ENCODE results near the gene SLC15A1. TPM values are rescaled to one million over a fixed set of nuclear protein-coding genes. Genes with fewer than 3 reads are reported as not detected.

SLC15A1 gene
- total RNA-seq, 2 donors from 2014 or later, result 2.4 to 38.5 TPM

- no peaks in the 10 kb centered on the region for H3K36me3 ChIP-seq
- H3K9me3 ChIP-seq, result no peaks in the 10 kb centered on the region
- no peak overlapping the region for H3K9ac ChIP-seq (ENCODE audit: low read depth in 2 of 2, low read length in 2 of 2)
- H3K4me3 ChIP-seq, result no peak overlapping the region
- no peaks in the 10 kb centered on the region for H3K4me1 ChIP-seq
- intact Hi-C loops (cut with DNase I), result no loop called here
- DNase-seq, result no peak
- no peak for TF ChIP-seq CTCF (IDR thresholded peaks at IDR 0.05)
- H3K27me3 ChIP-seq, result no peaks in the 10 kb centered on the region
- no peak overlapping the region for H3K27ac ChIP-seq
Measured at GRCh38 chr13:98731925-98732324, 20.5 kb downstream of the SLC15A1 start.

- intact Hi-C loops (cut with DNase I), result no loop called here
- no peaks in the 10 kb centered on the region for H3K36me3 ChIP-seq
- H3K9ac ChIP-seq (ENCODE audit: low read depth in 2 of 2, low read length in 2 of 2), result no peak overlapping the region
- no peak overlapping the region for H3K4me3 ChIP-seq
- no peaks in the 10 kb centered on the region for H3K4me1 ChIP-seq
- TF ChIP-seq CTCF (IDR thresholded peaks at IDR 0.05), result no peak
- DNase-seq, result no peak
- no peak overlapping the region for H3K27ac ChIP-seq
- H3K27me3 ChIP-seq, result no peaks in the 10 kb centered on the region
- H3K9me3 ChIP-seq, result no peaks in the 10 kb centered on the region
Measured at GRCh38 chr13:98731038-98731437, 21.4 kb downstream of the SLC15A1 start.

- H3K9me3 ChIP-seq, result no peaks in the 10 kb centered on the region
- no peak overlapping the region for H3K4me3 ChIP-seq
- no peak for DNase-seq
- TF ChIP-seq CTCF (IDR thresholded peaks at IDR 0.05), result no peak
- H3K9ac ChIP-seq (ENCODE audit: low read depth in 2 of 2, low read length in 2 of 2), result no peak overlapping the region
- no peak overlapping the region for H3K27ac ChIP-seq
- H3K4me1 ChIP-seq, result no peaks in the 10 kb centered on the region
- intact Hi-C loops (cut with DNase I), result no loop called here
- no peaks in the 10 kb centered on the region for H3K36me3 ChIP-seq
- no peaks in the 10 kb centered on the region for H3K27me3 ChIP-seq
Measured at GRCh38 chr13:98730441-98730840, 22.0 kb downstream of the SLC15A1 start.

- no peaks in the 10 kb centered on the region for H3K27me3 ChIP-seq
- intact Hi-C loops (cut with DNase I), result no loop called here
- no peak for TF ChIP-seq CTCF (IDR thresholded peaks at IDR 0.05)
- no peak overlapping the region for H3K9ac ChIP-seq (ENCODE audit: low read depth in 2 of 2, low read length in 2 of 2)
- no peak overlapping the region for H3K27ac ChIP-seq
- H3K9me3 ChIP-seq, result no peaks in the 10 kb centered on the region
- H3K36me3 ChIP-seq, result no peaks in the 10 kb centered on the region
- no peaks in the 10 kb centered on the region for H3K4me1 ChIP-seq
- no peak overlapping the region for H3K4me3 ChIP-seq
- no peak for DNase-seq
Measured at GRCh38 chr13:98729658-98730057, 22.8 kb downstream of the SLC15A1 start.

- intact Hi-C loops (cut with DNase I), result no loop called here
- Histone ChIP-seq H3K9me3 (no peaks in the 10 kb centered on the region), H3K27ac (no peak overlapping the region), H3K4me1 (no peaks in the 10 kb centered on the region), H3K36me3 (no peaks in the 10 kb centered on the region), H3K9ac (ENCODE audit: low read depth in 2 of 2, low read length in 2 of 2) (no peak overlapping the region), H3K4me3 (no peak overlapping the region), H3K27me3 (no peaks in the 10 kb centered on the region)
- no peak for DNase-seq
- TF ChIP-seq CTCF (IDR thresholded peaks at IDR 0.05), result no peak
Measured at GRCh38 chr13:98722958-98723357, 29.5 kb downstream of the SLC15A1 start.

All from colonic mucosa (tissue), 4 donors.